NCI-H2171 (cell line): ENCODE data around the gene LRBA.

Experiments
- DNase-seq: peaks from one replicate; lab custom pipeline; 2025; lab: John Stamatoyannopoulos, UW

The LRBA gene

DNA sequence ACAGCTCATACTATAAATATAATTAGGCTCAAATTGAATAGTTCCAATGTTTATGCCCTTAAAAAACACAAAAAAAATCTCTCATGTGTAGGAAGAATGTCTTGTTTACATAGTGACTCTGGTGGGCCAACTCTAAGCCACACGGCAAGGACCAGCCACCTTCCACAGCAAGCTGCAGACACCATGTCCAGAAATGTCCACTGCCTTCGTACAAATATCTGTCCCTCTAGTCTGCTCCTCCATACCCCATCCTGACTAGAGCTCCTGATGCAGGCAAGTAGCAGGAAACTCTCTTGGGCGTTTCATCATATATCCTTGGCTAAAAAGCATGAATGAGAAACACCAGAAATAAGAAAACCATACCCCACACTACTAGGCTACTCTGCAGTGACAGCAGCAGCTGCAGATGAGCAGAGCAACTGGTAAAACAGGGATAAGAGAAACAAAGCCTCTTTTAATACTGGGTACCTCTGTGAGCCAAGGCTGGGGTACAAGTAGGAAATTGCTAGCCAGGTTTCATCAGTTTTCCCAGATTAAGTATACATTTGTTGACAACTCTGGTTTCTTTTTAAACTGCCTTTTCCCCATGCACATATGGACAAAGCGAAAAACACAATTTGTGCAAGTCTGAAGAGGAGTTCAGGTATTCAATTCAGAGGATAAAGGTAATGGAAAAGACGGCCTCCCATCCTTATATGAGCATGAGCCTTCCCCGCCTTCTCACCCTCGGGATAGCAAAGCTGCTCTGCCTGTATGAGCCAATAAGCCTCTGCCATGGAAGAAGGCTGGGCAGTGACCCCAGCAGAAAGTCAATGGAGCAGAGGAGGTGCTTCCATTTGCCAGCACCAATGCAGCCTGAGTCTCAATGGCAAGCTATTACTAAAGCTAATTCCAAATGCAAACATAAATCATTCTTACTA is 691.4 kb downstream of the LRBA start:
- DNase-seq, result no peak

DNA sequence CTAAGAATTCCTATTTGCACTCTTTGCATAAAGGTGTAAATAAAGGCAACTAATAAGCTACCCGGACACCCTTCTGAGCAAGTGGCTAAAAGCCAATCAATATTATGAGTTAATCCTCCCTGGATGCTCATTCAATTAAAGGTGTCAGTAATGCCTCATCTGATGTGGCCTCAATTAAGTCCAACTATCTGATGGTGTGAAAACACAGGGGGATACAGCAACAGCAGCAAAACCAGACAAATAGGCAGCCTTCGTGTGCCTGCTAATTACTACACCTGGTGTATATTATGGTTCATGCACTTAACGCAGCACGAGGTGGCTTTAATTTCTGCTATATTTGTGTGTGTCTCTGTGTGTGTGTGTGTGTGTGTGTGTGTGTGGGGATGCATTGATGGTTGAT is 692.4 kb downstream of the LRBA start:
- no peak for DNase-seq

DNA sequence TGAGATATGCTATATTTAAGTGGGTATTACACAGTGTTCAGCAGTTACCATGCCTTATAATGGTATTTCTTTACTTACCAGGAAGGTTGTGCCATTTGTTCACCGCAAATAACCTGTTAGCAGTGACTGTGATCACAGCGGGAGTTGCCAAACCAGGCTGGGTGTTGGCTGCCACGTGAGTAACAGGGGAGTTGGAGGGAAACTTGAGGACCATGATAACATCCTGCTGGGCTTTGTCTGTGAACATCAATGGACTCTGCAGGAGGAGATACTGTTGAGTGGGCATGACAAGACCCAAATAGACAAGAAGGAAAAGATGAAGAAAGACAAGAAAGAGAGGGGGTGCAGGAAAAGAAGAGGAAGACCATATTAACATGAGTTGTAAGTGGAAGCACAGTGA is 694.0 kb downstream of the LRBA start:
- DNase-seq, result no peak

DNA sequence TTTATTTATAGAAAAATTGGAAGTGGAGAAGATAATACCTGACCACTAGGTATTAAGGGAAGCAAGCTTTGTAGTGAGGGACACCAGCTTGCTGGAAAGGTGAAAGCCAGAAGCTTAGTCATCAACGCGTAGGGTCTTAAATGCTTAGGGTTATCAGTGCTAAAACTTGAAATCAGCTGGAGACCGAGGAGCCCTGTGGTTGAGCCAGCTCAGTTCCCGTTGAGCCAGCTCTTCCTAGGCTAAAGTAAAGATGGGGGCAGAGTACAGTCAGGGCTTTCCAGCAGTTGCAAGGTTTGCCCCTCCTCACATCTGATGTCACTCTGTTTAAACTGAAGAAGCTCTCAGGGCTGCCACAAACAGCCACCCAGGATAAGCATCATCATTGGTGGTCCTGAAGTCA is 696.1 kb downstream of the LRBA start:
- no peak for DNase-seq

DNA sequence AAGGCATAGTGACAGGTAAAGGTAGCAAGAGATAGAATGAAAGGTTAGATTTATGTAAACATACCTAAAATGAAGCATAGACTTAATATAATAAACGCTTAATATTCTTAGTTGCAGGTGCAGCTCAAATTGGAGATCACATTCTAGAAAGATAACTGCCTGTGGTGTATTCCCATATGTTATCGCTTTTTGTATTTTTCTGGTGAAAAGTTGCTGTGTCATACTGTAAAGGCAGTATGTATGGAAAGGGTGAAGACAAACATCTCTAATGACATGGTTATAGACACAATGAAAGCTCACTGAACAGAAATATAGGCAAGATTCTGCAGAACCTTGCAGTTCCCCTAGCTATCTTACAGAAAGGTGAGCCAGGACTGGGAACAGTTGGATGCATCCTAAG is 696.6 kb downstream of the LRBA start:
- no peak for DNase-seq

DNA sequence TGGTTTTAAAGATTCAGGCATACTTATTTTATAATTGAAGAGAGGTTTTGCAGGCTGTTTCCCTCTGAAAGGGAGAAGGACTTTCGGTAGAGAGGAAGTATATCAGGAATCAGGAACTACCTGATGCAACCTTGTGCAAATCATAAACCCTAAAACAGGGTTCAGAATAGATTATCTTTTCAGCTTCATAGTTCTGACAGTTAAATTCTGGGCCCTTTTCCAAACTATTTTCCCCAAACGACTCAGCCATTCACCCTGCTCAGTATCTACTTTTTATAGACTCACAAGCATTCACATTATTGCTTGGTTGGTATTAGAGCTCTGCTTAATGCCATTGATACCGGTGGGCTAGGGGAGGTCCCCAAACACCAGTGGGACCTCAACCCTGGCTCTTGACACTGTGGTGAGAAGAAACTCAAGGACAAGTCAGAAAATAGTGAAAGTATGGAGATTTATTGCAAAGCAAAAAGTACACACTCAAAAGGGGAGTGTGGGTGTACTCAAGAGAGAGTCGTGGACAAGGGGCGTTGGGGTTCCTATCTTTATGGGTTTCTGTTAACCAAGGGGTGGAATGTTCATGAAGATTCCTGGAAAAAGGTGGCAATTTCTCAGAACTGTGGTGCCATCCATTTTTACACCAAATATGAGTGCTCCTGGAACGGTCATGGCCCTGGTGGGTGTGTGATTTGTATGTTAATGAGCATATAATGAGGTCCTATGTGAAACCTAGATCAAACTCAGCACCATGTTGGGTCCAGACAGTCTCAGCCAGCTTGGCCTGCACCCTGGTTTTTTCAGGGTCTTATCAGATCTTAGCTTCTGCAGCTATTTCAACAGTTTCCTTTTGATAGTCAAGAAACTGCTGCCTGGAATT is 698.5 kb downstream of the LRBA start:
- DNase-seq, result no peak

DNA sequence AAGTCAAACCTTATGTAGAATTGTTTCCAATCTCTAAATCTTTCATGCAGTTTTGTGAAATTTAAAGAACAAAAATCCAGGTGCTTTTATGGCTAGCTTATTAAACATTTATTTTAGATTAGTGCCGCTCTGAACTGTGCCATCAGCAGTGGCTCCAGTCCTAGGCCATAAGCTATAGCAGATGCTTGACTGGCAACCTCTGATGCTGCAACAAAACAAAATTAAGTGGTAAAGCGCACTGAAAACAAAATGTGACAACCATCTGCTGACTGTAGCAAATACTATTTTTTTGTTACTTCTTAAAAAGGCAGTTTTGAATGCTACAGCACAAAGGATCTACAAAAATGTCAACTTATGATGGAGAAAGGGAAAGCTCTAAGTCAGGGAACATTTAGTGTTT is 699.4 kb downstream of the LRBA start:
- peak; percentile 49 for DNase-seq

DNA sequence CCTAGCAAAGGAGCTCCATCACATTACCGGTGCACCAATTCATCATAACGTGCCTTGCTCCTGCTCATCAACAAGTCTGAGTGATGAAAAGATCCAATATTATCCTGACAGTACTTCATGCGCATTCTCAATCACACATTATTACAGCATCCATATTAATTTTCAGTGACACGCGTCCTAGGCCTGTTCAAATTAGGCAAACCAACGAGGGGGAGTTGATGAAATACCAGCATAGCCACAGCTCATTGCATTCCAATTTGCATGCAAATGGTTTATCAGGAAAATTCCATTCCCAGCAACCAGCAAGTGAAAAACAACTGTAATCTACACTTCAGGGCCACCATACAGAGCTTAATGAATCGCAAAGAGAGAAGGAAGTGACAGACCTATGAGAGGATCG is 699.9 kb downstream of the LRBA start:
- DNase-seq, result peak; percentile 59

DNA sequence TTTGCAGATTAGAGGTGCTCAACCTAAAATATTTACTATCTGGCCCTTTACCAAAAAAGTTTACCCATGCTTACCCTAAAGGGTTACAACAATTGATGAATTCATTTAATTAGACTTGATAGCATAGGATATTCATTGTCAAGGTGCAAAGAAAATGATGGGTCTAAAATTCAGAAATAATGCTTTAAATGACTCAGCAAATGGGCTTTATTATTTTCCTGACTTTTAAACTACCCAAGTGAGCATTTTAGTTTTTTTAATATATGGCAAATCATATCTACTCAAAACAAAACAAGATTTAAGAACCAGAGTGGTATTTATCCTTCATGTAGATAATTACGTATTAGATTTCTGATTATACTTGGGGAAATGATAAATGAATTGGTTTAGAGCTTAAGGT is 701.1 kb downstream of the LRBA start:
- no peak for DNase-seq

DNA sequence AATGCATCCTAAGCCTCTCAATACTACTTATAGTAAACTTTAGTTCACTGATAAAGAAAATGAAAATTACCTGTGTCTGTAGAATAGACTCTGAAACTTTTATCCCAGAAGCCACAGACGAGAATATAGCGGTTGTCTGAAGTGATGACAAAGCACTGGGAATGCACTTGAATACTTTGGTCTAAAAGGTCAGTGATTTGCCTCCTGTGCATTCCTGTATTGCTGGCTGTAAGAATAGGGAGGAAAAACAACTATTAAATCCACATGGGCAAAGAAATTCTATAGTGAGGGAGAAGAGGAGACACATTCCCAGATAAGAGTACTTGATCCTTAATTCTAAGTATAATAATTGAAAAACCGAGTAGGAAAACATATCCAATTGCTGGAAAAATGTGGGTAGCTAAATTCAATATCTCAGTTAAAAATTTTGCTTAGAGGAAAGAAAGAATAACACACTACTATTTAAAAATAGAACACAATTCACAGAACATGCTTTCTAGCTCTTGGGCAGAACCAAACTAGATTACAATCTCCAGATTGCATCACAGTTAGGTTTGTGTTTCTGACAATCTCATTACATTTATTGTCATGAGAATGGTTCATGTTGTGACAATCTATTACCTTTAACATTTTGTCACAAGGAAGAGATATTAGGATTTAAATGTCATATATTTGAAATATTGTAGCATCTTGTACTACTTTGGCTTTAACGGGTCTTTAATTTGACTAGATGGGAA is 704.8 kb downstream of the LRBA start:
- DNase-seq, result no peak

DNA sequence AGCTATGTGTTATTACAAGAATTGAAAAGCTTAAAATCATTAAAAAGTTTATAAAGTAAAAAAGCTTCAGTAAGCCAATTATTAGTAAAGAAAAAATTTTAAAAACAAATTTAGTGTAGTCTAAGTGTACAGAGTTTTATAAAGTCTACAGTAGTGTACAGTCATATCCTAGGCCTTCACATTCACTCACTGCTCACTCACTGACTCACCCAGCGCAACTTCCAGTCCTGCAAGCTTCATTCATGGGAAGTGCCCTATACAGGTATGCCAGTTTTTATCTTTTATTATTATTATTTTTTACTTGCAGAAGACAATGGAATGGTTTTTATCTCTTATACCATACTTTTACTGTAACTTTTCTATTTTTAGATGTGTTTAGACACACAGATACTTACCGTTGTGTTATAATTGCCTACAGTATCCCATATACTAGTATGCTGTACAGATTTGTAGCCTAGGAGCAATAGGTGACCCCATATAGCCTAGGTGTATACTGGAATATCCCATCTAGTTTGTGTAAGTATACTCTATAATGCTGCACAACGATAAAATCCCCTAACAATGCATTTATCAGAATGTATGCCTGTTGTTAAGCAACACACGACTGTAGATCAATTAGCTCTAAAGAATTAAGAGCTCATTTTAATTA is 706.1 kb downstream of the LRBA start:
- DNase-seq, result no peak

DNA sequence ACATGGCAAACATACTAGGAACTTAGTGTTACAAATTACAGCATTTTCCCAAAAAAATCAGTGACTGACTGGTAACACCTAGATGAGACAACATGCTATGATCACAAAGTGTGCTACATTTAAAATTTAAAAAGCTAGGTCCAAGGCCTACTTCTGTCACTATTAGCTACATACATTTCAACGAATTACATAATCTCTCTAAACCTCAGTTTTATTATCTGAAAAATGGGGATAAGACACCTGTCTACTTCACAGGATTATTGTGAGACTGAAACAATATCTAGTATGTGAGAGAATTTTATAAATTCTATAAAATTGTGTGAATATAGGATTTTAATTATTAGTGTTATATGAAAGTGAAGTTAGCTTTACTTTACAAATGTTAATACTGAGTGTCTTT is 708.4 kb downstream of the LRBA start:
- DNase-seq, result no peak

DNA sequence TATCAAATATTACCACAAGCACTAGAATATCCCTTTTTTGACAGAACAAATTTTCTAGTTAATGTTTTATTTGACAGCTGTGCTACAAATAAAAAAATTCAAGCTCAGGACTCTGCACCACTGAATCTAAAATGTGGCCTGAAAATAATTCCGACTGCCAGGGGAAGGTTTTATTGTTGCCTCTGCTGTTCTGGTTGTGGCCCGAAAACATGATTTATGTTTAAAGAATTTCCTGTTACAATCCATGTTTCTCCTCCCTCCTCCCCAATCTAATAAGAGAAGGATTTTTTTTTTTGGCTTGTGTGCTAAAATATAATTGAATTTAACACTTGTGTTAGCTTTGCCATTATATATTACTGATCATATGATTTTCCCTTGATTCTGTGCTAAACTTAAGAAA is 709.1 kb downstream of the LRBA start:
- DNase-seq, result no peak

DNA sequence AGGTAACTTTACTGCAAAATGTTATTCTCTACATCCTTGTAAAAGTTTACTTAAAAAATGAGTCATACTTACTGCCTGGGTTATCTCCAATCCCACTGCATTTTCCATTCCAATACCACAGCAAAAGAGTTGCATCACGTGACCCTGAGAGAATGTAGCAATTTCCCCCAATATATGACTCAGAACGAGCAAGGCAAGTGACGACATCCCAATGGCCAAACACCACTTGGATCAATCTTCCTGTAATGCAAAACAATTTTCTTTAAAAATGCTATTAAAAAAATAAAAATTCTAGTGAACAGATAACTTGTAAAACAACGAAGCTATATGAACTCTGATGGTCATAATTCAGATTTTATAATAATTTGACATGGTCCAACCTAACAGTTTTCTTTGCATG is 712.5 kb downstream of the LRBA start:
- DNase-seq, result no peak

DNA sequence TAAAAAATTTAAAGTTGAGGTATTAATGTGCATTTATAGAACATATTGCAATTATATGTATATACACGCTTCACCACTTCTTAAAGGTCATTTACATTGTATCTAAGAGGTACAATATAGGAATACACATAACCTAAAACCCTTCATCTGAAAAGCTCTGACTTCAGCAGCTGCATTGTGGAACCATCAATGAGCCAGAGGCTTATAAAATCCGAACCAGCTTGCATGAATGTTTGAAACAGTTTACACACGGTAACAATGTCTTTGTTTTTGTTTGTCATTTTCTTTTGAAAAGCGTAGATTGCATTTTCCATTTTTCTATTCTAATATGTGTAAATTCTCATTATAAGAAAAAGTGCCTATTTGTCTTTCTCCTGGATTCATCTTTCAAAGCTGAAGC is 715.3 kb downstream of the LRBA start:
- no peak for DNase-seq

DNA sequence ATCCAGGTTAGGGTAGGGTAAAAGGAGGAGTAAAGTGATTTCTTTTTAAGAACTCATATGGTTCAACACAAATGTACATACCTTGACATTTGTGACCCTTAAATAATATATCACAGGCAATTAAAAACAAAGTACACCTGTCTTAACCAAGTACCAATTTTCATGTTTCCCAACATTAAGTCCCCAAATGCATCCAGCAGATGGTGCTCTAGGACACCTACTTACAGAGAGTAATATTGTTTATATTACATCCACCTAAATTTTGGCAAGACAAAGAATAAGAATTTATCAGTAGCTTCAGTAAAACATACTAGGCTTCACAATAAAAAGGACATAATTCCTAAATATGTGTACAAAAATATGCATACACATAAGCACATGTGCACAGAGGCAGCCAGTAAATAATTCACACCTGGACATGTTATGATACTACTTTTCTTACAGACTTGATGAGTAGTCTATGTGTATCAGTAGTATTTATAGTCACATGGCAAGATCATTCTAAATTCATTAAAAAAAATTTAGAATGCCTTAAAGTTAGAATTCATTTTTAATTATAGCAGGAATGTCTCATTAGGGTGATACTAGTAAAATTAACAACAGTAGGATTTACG is 717.1 kb downstream of the LRBA start:
- DNase-seq, result peak; percentile 20

DNA sequence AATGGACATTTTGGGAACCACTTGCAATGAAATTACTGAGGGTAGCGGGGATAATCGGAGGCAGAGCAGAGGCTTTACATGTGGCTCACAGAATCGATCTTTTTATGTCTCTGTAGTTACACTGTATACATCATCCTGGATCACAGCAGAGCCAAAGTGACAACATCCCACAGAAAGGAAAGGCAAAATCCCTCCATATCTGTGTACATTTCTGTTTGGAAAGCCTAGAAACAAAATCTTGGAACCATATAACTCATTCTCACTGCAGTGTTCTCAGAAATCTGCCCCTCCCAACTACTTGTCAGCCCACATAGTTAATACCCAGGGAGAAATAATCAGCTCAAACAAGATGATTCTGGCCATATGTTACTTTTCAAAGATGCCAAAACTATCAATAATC is 725.2 kb downstream of the LRBA start:
- DNase-seq, result no peak

DNA sequence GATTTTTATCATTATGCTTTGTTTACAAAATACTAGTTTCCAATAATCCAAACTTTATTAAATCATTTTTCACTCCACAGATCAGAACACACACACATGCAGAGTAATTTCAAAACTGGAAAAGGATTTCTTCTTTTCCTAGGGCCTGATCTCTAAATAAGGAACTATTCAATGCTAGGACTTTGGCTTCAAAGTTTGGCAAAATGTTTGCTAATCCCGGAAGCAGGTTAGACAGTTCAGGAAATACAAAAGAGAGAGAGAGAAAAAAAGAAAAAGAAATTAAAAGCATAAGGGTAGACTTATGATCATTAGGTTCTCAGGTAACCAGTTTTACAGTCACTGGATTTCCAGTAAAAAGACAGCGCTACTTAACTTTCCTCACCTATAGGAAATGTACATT is 725.9 kb downstream of the LRBA start:
- DNase-seq, result no peak

DNA sequence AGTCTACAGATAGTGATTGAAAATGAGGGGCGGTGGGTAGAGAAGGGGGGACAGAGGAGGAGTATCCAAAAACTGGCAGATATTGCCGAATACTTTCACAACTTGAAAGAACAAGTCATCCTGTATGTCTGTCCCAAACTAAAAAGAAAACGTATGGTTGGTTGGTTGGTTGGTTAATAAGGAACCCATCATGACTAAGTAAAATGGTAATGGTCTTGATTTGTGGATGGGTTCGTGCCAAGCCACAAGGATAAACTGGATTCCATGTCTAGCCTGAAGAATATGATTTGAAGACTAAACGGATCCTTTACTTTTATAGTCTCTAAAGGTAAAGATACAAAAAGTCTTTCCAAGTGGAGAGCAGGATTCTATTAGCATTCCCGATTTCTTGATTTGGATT is 728.4 kb downstream of the LRBA start:
- no peak for DNase-seq

DNA sequence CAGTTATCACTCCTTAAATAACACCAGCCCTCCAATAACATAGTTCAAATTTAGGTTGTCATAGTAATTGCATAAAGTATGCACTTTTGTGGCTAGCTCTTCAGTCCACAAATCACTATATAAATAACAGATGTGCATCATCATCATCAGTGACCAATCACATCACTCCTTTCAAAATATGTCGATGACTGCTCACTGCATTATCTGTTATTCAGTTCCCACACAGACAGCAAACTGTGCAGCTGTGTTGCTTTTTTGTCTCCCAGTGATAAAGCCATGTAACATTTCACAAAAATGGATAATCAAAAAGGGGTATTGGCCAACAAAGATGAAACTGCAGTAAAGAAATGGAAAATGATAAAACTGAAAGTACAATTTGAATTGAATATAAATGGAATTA is 731.4 kb downstream of the LRBA start:
- DNase-seq, result no peak

DNA sequence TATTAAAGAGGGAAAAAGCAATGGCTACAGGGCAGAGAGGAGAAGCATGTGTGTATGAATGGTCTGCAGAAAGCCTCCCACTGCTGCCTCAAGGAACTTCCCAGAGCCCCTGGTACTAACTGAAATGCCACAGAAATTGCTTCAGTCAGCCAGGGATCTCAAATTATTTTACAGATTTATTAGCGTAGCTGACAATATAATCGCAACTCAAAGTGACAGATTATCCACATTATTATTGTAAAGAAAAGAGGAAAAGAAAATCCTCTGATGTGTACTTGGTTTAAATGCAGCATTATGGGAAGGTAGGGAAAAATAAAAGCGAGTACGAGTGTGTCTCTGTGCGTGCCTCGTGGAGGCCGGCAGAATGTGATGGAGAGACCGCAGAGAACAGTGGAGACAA is 734.1 kb downstream of the LRBA start:
- DNase-seq, result no peak
